CD4-positive, alpha-beta T cell (primary cell): ENCODE measurements around the gene PRRC2B. TPM values are rescaled to one million over a fixed set of nuclear protein-coding genes. Genes with fewer than 3 reads are reported as not detected.

Experiments used
- ATAC-seq: fragments of 200-7000 bp; cut with Tn5 transposase; one replicate; pipeline ENCODE4 v1.10.0; 2022; ENCODE audit warnings: mild to moderate bottlenecking; ENCODE audit not compliant: poor library complexity
- CTCF ChIA-PET: fragments of 350-600 bp; sonication (Branson Sonifier 250); formaldehyde crosslinking; loops from one replicate; lab custom pipeline; 2021; ENCODE audit warnings: antibody characterized with exemption, inconsistent platforms; lab: Charles Lee
- POLR2A ChIA-PET: fragments of 350-600 bp; sonication (Branson Sonifier 250); formaldehyde crosslinking; loops from one replicate; lab custom pipeline; 2021; ENCODE audit warnings: antibody characterized with exemption, inconsistent platforms; lab: Charles Lee
- DNase-seq, 14 experiments: peaks; one replicate each; pipeline ENCODE4 v3.0.0-alpha.2; 2013 to 2020; ENCODE audit warnings: mixed read lengths in 2 of 14
- H3K27ac ChIP-seq, 2 donors: one replicate each; pipeline versions ENCODE4 v1.5.1 to v1.7.0; 2013; ENCODE audit warnings: low read length in 2 of 2, low read depth in 1 of 2, mild to moderate bottlenecking in 1 of 2
- H3K27me3 ChIP-seq, 2 experiments: 1 replicate in 1 of 2; 2 replicates in 1 of 2; pipeline versions ENCODE4 v1.6.1 to v1.7.0; 2013; ENCODE audit warnings: low read length in 2 of 2, control low read depth in 1 of 2, mild to moderate bottlenecking in 1 of 2, moderate library complexity in 1 of 2; ENCODE audit not compliant: insufficient read depth in 2 of 2, control insufficient read depth in 1 of 2
- H3K36me3 ChIP-seq: one replicate; pipeline ENCODE4 v1.6.1; 2013; ENCODE audit warnings: low read length, control low read depth; ENCODE audit not compliant: insufficient read depth
- H3K4me1 ChIP-seq: one replicate; pipeline ENCODE4 v1.6.1; 2013; ENCODE audit warnings: low read length, control low read depth; ENCODE audit not compliant: insufficient read depth
- H3K4me3 ChIP-seq: one replicate; pipeline ENCODE4 v1.5.1; 2013; ENCODE audit warnings: mild to moderate bottlenecking, low read length, moderate library complexity
- H3K9me3 ChIP-seq, 2 experiments: 1 replicate in 1 of 2; 2 replicates in 1 of 2; pipeline versions ENCODE4 v1.6.1 to v1.7.0; 2013; ENCODE audit warnings: low read length in 2 of 2, mild to moderate bottlenecking in 2 of 2, control low read depth in 1 of 2, moderate library complexity in 1 of 2; ENCODE audit not compliant: control insufficient read depth in 1 of 2, insufficient read depth in 1 of 2
- H3K27ac Mint-ChIP-seq: one replicate; pipeline ENCODE4 v1.8.0; 2020; ENCODE audit warnings: mixed read lengths
- H3K27me3 Mint-ChIP-seq: one replicate; pipeline ENCODE4 v1.8.0; 2021; ENCODE audit warnings: mixed read lengths
- H3K36me3 Mint-ChIP-seq: one replicate; pipeline ENCODE4 v1.8.0; 2021; ENCODE audit warnings: low read depth, mixed read lengths
- H3K4me1 Mint-ChIP-seq: one replicate; pipeline ENCODE4 v1.8.0; 2021; ENCODE audit warnings: low read depth, mixed read lengths
- H3K4me3 Mint-ChIP-seq: one replicate; pipeline ENCODE4 v1.8.0; 2020; ENCODE audit warnings: mild to moderate bottlenecking, mixed read lengths
- H3K9me3 Mint-ChIP-seq: one replicate; pipeline ENCODE4 v1.8.0; 2020; ENCODE audit warnings: mixed read lengths
- CTCF ChIP-seq: fragments of 200-600 bp; IDR thresholded peaks from one replicate; pipeline ENCODE4 v1.8.0; 2022; ENCODE audit warnings: antibody characterized with exemption, mild to moderate bottlenecking
- intact Hi-C, 2 experiments: fragments of 100-400 bp; cut with DNase I in 1 of 2; cut with micrococcal nuclease in 1 of 2; formaldehyde crosslinking; loops; one replicate each; pipeline versions ENCODE4 v1.15.1 to v1.9.0; 2023 to 2025; cut with DNase I, micrococcal nuclease
- total RNA-seq, 174 experiments: library from RNA in 2 of 174; stranded (reverse) in 2 of 174; gene quantifications; one replicate each; pipeline ENCODE4 v1.2.3 and lab custom pipeline; 2021 to 2026

Gene PRRC2B
- total RNA-seq, 2 experiments from 2014 or later: 256 to 268 TPM

- Histone ChIP-seq H3K27me3 (no peaks in the 10 kb centered on the region), H3K9me3 (no peaks in the 10 kb centered on the region), H3K4me1 (no peaks in the 10 kb centered on the region), H3K4me3 (no peak overlapping the region), H3K36me3 (peaks cover 96% of the 10 kb centered on the region), H3K27ac (no peak overlapping the region)
- DNase-seq (no peak), ATAC-seq (no peak)
- Mint-ChIP-seq H3K27me3 (no peaks in the 10 kb centered on the region), H3K36me3 (peaks cover 90% of the 10 kb centered on the region), H3K4me3 (no peak overlapping the region), H3K9me3 (no peaks in the 10 kb centered on the region), H3K4me1 (peaks cover 6% of the 10 kb centered on the region), H3K27ac (peak overlapping the region; percentile 8)
- no peak for TF ChIP-seq CTCF
- intact Hi-C loops: loop anchor here (1.0 to 5.0 kb wide), 3 partner anchors 21 to 128 kb away; no protein-coding TSS in a partner anchor
- CTCF ChIA-PET: interaction anchor here (0.9 kb wide), 1 partner anchor 128 kb away, joined by 3 read pairs; no protein-coding TSS in a partner anchor
- POLR2A ChIA-PET: interaction anchor here (0.6 to 1.2 kb wide), 2 partner anchors 82 to 105 kb away, joined by 3 read pairs; no protein-coding TSS in a partner anchor
Observed at GRCh38 chr9:131477816-131478419, 84.0 kb downstream of the PRRC2B start.

- Histone ChIP-seq H3K4me3 (no peak overlapping the region), H3K27ac (no peak overlapping the region), H3K27me3 (no peaks in the 10 kb centered on the region), H3K9me3 (no peaks in the 10 kb centered on the region), H3K4me1 (no peaks in the 10 kb centered on the region), H3K36me3 (peaks cover 96% of the 10 kb centered on the region)
- peaks cover 90% of the 10 kb centered on the region for H3K36me3 Mint-ChIP-seq
- ChIA-PET POLR2A (interaction anchor here (1.2 kb wide), 1 partner anchor 105 kb away, joined by 3 read pairs; no protein-coding TSS in a partner anchor), CTCF (no interaction called here)
- DNase-seq (peak; percentile 40 to 76 (median 57)), ATAC-seq (peak; percentile 65)
- no peak overlapping the region for H3K4me3 Mint-ChIP-seq
- intact Hi-C loops: loop anchor here (1.0 to 5.0 kb wide), 3 partner anchors 20 to 128 kb away; no protein-coding TSS in a partner anchor
- no peaks in the 10 kb centered on the region for H3K9me3 Mint-ChIP-seq
- H3K4me1 Mint-ChIP-seq: peaks cover 6% of the 10 kb centered on the region
- no peaks in the 10 kb centered on the region for H3K27me3 Mint-ChIP-seq
- peak; percentile 65 for TF ChIP-seq CTCF
- peak overlapping the region; percentile 8 for H3K27ac Mint-ChIP-seq
Observed at GRCh38 chr9:131478421-131478868, 84.6 kb downstream of the PRRC2B start.

- ChIA-PET POLR2A (interaction anchor here (1.2 kb wide), 1 partner anchor 106 kb away, joined by 3 read pairs; no protein-coding TSS in a partner anchor), CTCF (no interaction called here)
- Mint-ChIP-seq H3K4me3 (no peak overlapping the region), H3K27ac (no peak overlapping the region), H3K27me3 (no peaks in the 10 kb centered on the region), H3K36me3 (peaks cover 90% of the 10 kb centered on the region), H3K4me1 (peaks cover 6% of the 10 kb centered on the region), H3K9me3 (no peaks in the 10 kb centered on the region)
- peaks cover 96% of the 10 kb centered on the region for H3K36me3 ChIP-seq
- H3K27me3 ChIP-seq: no peaks in the 10 kb centered on the region
- no peaks in the 10 kb centered on the region for H3K9me3 ChIP-seq
- intact Hi-C loops: loop anchor here (1.0 to 5.0 kb wide), 3 partner anchors 20 to 129 kb away; no protein-coding TSS in a partner anchor
- DNase-seq (no peak), ATAC-seq (no peak)
- H3K4me3 ChIP-seq: no peak overlapping the region
- TF ChIP-seq CTCF: no peak
- no peaks in the 10 kb centered on the region for H3K4me1 ChIP-seq
- no peak overlapping the region for H3K27ac ChIP-seq
Observed at GRCh38 chr9:131478911-131479310, 85.0 kb downstream of the PRRC2B start.
